Stomach (tissue), 4 donors: ENCODE results near the gene NCKAP1.

Experiments used
- EP300 ChIP-seq: sonication (generic); formaldehyde crosslinking; IDR thresholded peaks from one replicate; pipeline ENCODE4 v1.6.1; 2017; ENCODE audit warnings: antibody characterized with exemption
- POLR2AphosphoS5 ChIP-seq, 3 donors: sonication (generic); formaldehyde crosslinking; IDR thresholded peaks; one replicate each; pipeline ENCODE4 v1.6.1; 2016; ENCODE audit warnings: antibody characterized with exemption in 3 of 3

- TF ChIP-seq POLR2AphosphoS5 (IDR thresholded peaks at IDR 0.05), result no peak
- no peak for TF ChIP-seq EP300
Observed at GRCh38 chr2:182941121-182941722, 97.0 kb downstream of the NCKAP1 start.
